GM18511 (cell line): ENCODE data around the gene UBL4A.

Experiments used
- ATAC-seq: cut with Tn5 transposase; IDR thresholded peaks from one replicate; pipeline ENCODE4 v1.9.1; 2021; ENCODE audit warnings: mild to moderate bottlenecking, moderate library complexity; ENCODE audit not compliant: unreplicated experiment

The UBL4A gene

GRCh38 chrX:154440623-154441357 lies 45.6 kb downstream of the UBL4A start:
- ATAC-seq, result no peak

GRCh38 chrX:154439841-154440240 lies 46.6 kb downstream of the UBL4A start:
- ATAC-seq, result no peak

- ATAC-seq, result no peak
These were observed 48.2 kb downstream of the UBL4A start for GRCh38 chrX:154437971-154438893.

- no peak for ATAC-seq
These were observed 49.2 kb downstream of the UBL4A start, which contains the start of gene GDI1 for GRCh38 chrX:154436983-154437752. Gene GDI1 (plus strand): TSS chrX:154437154. CDS start chrX:154437255, 101 bp downstream.

- ATAC-seq, result no peak
These were observed 49.9 kb downstream of the UBL4A start for GRCh38 chrX:154436374-154436982.

- ATAC-seq, result no peak
These were observed 51.2 kb downstream of the UBL4A start for GRCh38 chrX:154435171-154435733.

- no peak for ATAC-seq
These were observed 51.8 kb downstream of the UBL4A start for GRCh38 chrX:154434394-154435168.
